Cardiac atrium fibroblast (primary cell): ENCODE results near the gene IST1. TPM values are rescaled to one million over a fixed set of nuclear protein-coding genes. Genes with fewer than 3 reads are reported as not detected.

Experiments
- total RNA-seq: library from RNA; depleted of rRNA; stranded (reverse); fragments of >200 nt; gene quantifications from 2 replicates; pipeline ENCODE4 v1.2.3, GENCODE V29; 2015

IST1 gene
- 112 and 122 TPM in 2 replicates for total RNA-seq

GRCh38 chr16:71894921-71895678 is at the start of gene IST1:
Gene IST1, plus strand, starts transcription at chr16:71895531. Its CDS starts 20,110 bp downstream, at chr16:71915641.

GRCh38 chr16:71845639-71846430 is 49.5 kb upstream of the IST1 start, which contains the start of gene ATXN1L:
Gene ATXN1L, plus strand, starts transcription at chr16:71845976. Its CDS starts 3,765 bp downstream, at chr16:71849741.

GRCh38 chr16:71883849-71884638 is 11.3 kb upstream of the IST1 start, which contains the start of gene ZNF821:
Gene ZNF821, minus strand, starts transcription at chr16:71884182. Its CDS starts 4,236 bp downstream, at chr16:71879946.

Other genes with a start within 250 kb of the IST1 start
- 3.4 and 3.6 TPM in 2 replicates for gene PHLPP2, start 170.8 kb upstream of the IST1 start, total RNA-seq
- gene AP1G1, start 86.7 kb upstream of the IST1 start, total RNA-seq, result 32.9 and 43.4 TPM in 2 replicates
- 11.2 and 11.5 TPM in 2 replicates for gene ATXN1L, start 49.6 kb upstream of the IST1 start, total RNA-seq
- gene ZNF821, start 11.3 kb upstream of the IST1 start, total RNA-seq, result 4.1 and 6.0 TPM in 2 replicates
- not detected in 2 replicates for gene PKD1L3, start 104.9 kb downstream of the IST1 start, total RNA-seq
- gene DHODH, start 113.2 kb downstream of the IST1 start, total RNA-seq, result 8.5 and 9.9 TPM in 2 replicates
- gene HP, start 159.0 kb downstream of the IST1 start, total RNA-seq, result 2.8 TPM in 1 of 2 replicates, not detected in the other
- gene HPR, start 167.7 kb downstream of the IST1 start, total RNA-seq, result 2.5 and 3.2 TPM in 2 replicates
- gene TXNL4B, start 198.1 kb downstream of the IST1 start, total RNA-seq, result 9.7 and 10.4 TPM in 2 replicates
- gene DHX38, start 198.3 kb downstream of the IST1 start, total RNA-seq, result 18.8 and 22.7 TPM in 2 replicates